Mucosa of stomach (tissue), 1 donor: ENCODE data around the gene CUTA.
A peak's percentile ranks its signal among the peaks of the same experiment; 100 is the strongest.

Experiments used
- H3K27me3 ChIP-seq: one replicate; pipeline ENCODE4 v1.7.0; 2013; ENCODE audit warnings: mild to moderate bottlenecking, low read length; ENCODE audit not compliant: control insufficient read depth, insufficient read depth
- H3K36me3 ChIP-seq: one replicate; pipeline ENCODE4 v1.7.0; 2013; ENCODE audit warnings: low read length; ENCODE audit not compliant: control insufficient read depth, insufficient read depth
- H3K4me1 ChIP-seq: one replicate; pipeline ENCODE4 v1.7.0; 2013; ENCODE audit warnings: mild to moderate bottlenecking, low read length; ENCODE audit not compliant: control insufficient read depth, insufficient read depth
- H3K4me3 ChIP-seq: one replicate; pipeline ENCODE4 v1.7.0; 2013; ENCODE audit warnings: low read length
- H3K9ac ChIP-seq: one replicate; pipeline ENCODE4 v1.7.0; 2013; ENCODE audit warnings: mild to moderate bottlenecking, low read length, moderate library complexity
- H3K9me3 ChIP-seq: one replicate; pipeline ENCODE4 v1.7.0; 2013; ENCODE audit warnings: mild to moderate bottlenecking, low read length, moderate library complexity; ENCODE audit not compliant: control insufficient read depth
- donor health status: Pancreatic carcinoma.

CUTA gene

DNA sequence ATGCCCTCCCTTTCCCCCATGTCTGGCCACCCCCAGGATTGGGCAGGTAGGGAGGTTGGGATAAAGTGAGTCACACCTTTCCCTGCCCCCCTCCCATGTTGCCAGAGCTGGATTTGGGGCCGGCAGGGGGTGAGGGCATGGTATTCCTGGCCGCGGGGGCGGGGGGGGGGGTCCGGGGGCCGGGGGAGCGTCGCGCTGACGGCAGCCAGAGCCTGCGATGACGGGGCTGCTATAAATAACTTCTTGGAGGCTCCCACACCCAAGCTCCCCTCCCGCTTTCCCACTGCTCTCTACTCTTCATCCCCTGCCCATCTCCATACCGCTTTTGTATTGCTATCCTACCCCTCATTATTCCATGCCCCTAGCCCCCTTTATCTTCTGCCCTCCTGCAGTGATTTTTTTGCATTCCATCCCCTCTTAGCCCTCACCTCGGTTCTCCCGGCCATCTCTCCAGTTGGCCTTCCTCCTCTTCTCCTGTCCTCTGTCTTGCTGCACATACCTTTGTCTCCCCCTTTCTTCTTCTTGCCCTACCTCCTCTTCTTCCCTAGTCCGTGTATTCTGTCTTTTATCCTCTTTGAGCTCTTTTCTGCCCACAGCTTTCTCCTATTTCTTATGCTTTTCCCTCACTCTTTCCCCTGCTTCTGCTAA lies 15.8 kb upstream of the CUTA start:
- Histone ChIP-seq H3K9ac (no peak overlapping the region), H3K36me3 (no peaks in the 10 kb centered on the region), H3K27me3 (no peaks in the 10 kb centered on the region), H3K4me1 (peaks cover 9% of the 10 kb centered on the region), H3K9me3 (no peaks in the 10 kb centered on the region), H3K4me3 (no peak overlapping the region)

- H3K4me3 ChIP-seq, result no peak overlapping the region
- H3K9me3 ChIP-seq, result no peaks in the 10 kb centered on the region
- no peaks in the 10 kb centered on the region for H3K27me3 ChIP-seq
- no peaks in the 10 kb centered on the region for H3K36me3 ChIP-seq
- H3K9ac ChIP-seq, result no peak overlapping the region
- H3K4me1 ChIP-seq, result peaks cover 15% of the 10 kb centered on the region
Observed at GRCh38 chr6:33433001-33433543, 15.2 kb upstream of the CUTA start.

GRCh38 chr6:33432546-33432945 lies 14.6 kb upstream of the CUTA start:
- Histone ChIP-seq H3K9me3 (no peaks in the 10 kb centered on the region), H3K9ac (no peak overlapping the region), H3K4me3 (no peak overlapping the region), H3K36me3 (no peaks in the 10 kb centered on the region), H3K27me3 (no peaks in the 10 kb centered on the region), H3K4me1 (peaks cover 15% of the 10 kb centered on the region)

DNA sequence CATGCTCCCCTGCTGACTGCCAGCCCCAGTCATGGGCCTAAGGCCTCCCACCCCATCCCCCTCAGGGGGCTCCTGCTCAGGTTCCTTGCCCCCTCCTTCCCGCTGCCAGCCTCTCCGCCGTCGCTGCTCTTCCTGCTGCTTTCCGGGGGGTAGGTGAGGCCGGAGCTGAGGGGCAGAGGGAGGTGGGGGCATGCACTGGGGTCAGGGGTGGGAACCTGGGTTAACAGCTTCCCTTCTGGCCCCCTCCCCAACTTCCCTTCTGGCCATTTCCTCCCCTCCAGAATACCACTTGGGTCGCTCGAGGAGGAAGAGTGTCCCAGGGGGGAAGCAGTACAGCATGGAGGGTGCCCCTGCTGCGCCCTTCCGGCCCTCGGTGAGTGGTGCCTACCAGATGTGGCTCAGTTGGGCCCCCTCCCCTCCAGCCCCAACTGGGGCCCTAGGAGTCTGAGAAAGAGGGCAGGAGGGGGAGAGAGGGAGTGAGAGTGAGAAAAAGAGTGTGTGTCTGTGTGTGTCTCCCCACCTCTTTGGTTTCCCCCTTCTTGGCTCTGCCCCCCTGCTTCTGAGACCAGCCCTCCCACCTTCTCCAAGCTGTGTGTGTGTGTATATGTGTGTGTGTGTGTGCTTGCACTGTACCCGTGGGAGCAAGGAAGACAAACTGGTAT lies 14.1 kb upstream of the CUTA start:
- Histone ChIP-seq H3K27me3 (no peaks in the 10 kb centered on the region), H3K9ac (no peak overlapping the region), H3K9me3 (no peaks in the 10 kb centered on the region), H3K4me1 (peaks cover 20% of the 10 kb centered on the region), H3K36me3 (no peaks in the 10 kb centered on the region), H3K4me3 (no peak overlapping the region)

DNA sequence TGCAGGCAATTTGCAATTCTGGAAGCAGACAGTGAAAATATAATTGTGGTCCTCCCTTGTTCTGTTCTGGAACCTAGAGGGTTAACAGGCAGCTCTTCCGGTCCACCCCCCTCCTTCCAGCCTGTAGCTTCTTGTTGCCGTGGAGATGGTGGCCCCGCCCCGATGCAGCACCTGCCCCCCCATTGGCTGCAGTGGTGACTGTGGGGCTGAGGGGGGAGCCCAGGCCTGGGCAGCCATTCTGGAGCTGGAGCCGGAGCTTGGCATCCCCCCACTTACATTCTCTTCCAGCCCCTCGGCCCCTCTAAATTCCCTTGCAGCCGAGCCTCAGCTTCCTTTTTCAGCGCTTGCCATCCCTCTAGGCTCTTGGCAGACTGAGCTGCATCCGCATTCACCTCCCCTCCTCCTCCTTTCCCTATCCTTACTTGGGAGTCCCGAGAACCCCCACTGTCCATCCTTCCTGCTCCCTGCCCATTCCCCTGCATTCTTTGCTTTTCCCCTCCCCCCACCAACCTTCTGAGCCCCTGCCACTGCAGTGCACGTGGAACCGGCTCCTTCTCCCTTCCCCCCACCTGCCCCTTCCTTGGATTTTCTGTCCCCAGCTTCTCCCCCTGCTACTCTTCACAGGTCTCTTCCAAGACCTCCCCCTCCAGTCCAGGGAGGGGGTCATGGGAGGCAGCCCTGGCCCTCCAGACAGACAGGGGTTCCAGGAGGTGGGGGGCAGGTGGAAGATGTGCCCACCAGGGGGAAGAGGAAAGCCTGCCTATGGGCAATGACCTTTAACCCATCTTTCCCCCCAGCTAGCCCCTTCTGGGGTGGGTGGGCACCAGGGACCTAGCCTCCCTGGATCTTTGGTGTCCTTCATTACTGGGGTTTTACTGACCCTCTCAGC lies 13.3 kb upstream of the CUTA start:
- Histone ChIP-seq H3K4me3 (no peak overlapping the region), H3K9me3 (no peaks in the 10 kb centered on the region), H3K27me3 (no peaks in the 10 kb centered on the region), H3K36me3 (no peaks in the 10 kb centered on the region), H3K9ac (no peak overlapping the region), H3K4me1 (peaks cover 21% of the 10 kb centered on the region)

- Histone ChIP-seq H3K9me3 (no peaks in the 10 kb centered on the region), H3K4me3 (no peak overlapping the region), H3K9ac (no peak overlapping the region), H3K4me1 (peaks cover 21% of the 10 kb centered on the region), H3K27me3 (no peaks in the 10 kb centered on the region), H3K36me3 (no peaks in the 10 kb centered on the region)
Observed at GRCh38 chr6:33430334-33430733, 12.4 kb upstream of the CUTA start.

- Histone ChIP-seq H3K36me3 (no peaks in the 10 kb centered on the region), H3K9me3 (no peaks in the 10 kb centered on the region), H3K9ac (no peak overlapping the region), H3K4me3 (no peak overlapping the region), H3K27me3 (no peaks in the 10 kb centered on the region), H3K4me1 (peaks cover 24% of the 10 kb centered on the region)
Observed at GRCh38 chr6:33429750-33430052, 11.8 kb upstream of the CUTA start.

DNA sequence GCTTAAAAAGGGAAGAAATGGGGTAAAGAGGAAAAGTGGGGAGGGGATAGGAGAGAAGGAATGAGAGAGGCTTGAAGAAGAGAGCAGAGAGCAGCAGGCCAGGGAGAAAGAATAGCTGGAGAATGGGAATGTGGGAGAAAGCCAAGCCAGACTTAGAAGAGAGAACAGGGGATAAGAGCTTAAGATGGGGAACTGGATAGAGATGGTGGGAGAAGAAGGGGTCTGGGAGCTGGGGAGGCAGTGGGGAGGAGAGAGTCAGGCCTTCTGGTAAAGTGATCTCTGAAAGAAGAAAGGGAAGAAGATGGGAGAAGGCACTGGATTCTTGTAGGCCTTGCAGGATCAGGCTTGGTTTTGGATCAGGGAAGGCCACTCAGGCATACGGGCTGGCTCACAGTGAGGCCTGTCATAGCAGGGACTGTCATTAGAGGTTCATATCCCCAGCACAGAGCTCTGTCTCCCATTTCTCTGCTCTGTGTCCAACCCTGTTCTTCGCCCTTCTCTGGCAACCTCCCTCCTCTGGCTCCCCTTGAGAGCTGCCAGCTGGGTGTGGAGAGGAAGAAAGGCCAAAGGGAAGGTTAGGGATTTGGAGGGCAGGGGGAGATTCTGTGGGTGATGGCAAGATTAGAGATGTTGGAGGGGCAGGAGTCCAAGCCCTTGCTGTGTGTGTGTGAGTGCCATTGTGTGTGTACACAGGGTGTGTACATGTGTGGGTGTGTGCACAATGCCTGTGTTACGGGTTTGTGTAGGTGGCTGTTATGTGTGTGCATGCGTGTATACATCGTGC lies 11.3 kb upstream of the CUTA start:
- H3K27me3 ChIP-seq, result no peaks in the 10 kb centered on the region
- no peak overlapping the region for H3K4me3 ChIP-seq
- H3K36me3 ChIP-seq, result no peaks in the 10 kb centered on the region
- H3K9ac ChIP-seq, result no peak overlapping the region
- H3K9me3 ChIP-seq, result no peaks in the 10 kb centered on the region
- peaks cover 27% of the 10 kb centered on the region for H3K4me1 ChIP-seq

DNA sequence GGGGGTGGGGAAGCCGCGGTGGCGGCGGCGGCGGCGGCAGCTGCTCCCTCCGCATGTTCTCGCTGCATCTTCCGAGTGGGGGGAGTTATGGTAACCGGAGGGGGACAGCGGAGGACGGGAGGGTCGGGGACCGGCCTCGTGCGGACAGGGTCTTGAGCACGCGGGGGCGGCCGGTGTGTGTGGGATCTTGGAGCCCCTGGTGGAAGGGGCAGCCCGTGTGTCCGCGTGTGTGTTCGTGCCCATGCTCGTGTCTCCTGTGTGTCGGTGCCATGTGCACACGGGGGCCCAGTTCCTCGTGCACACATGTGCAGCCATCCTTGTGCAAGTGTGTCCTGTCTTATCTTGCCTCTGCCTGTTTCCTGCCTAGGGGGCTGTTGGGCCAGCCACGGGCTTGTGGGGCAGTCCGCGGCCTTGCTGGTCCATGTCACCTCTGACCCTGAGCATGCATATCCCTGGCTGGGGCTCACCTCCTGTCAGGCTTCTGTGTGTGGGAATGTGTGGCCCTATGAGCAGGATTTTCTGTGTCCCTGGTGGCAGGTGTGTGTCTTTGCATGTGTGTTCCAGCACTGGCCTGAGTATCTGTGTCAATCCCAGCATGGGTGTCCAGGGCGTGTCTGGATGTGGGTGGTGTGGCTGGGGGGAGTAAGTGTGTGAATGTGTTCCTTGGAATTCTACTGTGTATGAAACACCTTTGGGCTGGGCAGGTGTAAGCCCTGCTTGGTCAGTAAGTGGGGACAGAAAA lies 10.5 kb upstream of the CUTA start:
- Histone ChIP-seq H3K4me1 (peaks cover 27% of the 10 kb centered on the region), H3K4me3 (no peak overlapping the region), H3K9me3 (no peaks in the 10 kb centered on the region), H3K36me3 (no peaks in the 10 kb centered on the region), H3K27me3 (no peaks in the 10 kb centered on the region), H3K9ac (peak overlapping the region; percentile 37)

DNA sequence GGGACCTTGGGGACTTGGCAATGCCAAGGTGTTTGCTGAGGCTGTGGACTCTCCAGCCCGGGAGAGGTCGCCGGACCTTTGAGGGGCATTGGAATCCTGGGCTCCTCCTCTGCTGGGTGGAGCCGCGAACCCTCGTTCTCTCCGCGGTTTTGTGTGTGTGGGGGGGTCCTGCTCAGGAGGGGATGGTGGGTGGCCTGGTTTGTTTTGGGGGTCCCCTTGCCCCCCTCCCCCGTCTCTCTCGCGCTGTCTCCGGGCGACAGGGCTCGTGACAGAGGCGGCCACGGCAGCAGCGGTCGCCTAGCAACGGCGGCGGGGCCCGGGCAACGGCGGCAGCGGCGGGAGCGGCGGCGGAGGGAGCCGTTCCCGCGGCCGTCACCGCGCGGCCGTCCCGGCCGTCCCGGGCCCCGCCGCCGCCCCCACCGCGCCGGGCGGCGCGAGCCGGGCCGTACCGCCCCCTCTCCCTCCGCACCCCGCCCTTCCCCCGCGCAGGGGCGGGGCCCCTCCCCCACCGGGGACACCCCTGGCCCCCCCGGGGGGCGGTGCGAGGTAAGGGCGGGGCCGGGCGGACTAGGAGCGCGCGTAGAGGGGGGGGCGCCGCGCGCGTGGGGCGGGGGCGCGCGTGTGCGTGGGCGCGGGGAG lies 9.8 kb upstream of the CUTA start:
- peak overlapping the region; percentile 48 for H3K9ac ChIP-seq
- H3K9me3 ChIP-seq, result no peaks in the 10 kb centered on the region
- no peaks in the 10 kb centered on the region for H3K27me3 ChIP-seq
- H3K4me3 ChIP-seq, result no peak overlapping the region
- peaks cover 27% of the 10 kb centered on the region for H3K4me1 ChIP-seq
- H3K36me3 ChIP-seq, result no peaks in the 10 kb centered on the region
